ENCODE data around the gene REXO1.
"Not testable (repeated sequence)": the region's sequence is repeated elsewhere in the genome, so short reads cannot be mapped to it uniquely, and the experiment has no call there.

DNA sequence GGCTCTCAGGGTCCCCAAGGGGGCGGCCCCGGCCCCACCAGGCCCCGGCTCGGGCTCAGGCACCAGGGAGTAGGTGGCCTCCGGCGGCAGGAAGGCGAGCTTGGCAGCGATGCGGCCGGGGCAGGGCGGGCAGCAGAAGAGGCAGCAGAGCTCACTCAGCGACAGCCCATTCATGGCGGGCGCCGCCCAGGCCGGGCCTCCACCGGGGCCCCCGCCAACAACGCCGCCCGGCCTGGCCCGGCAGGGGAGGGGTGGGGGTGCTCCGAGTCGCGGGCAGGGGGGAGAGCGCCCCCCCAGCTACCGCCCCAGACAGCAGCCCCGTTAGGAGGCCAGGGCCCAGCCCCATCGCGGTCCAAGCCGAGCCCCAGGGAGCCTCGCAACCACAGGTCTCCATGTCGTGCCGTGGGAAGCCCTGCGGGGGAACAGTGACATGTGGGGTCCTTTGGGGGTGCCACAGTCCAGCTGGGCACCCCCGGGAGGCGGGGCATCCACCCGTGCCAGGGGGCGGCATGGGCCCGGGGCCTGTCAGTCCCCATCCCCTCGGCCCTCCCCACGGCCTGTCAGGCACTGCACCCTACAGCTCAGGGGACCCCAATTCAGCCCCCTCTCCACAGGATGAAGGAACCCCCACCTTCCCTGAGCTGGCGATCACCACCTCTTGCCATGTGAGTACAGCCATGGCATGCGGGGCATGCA is 33.3 kb upstream of the REXO1 start:
- TF ChIP-seq EZH2 (IDR thresholded peaks at IDR 0.05; ENCODE audit: borderline replicate concordance, insufficient read depth, low read depth, low read length, poor library complexity, severe bottlenecking); CTCF (IDR thresholded peaks at IDR 0.05): not testable (repeated sequence)
